ENCODE measurements around the gene STXBP1. TPM values are rescaled to one million over a fixed set of nuclear protein-coding genes. Genes with fewer than 3 reads are reported as not detected.

Gene STXBP1
- total and polyA plus RNA-seq, 2 experiments from 2014 or later, result 27.0 to 95.5 TPM

DNA sequence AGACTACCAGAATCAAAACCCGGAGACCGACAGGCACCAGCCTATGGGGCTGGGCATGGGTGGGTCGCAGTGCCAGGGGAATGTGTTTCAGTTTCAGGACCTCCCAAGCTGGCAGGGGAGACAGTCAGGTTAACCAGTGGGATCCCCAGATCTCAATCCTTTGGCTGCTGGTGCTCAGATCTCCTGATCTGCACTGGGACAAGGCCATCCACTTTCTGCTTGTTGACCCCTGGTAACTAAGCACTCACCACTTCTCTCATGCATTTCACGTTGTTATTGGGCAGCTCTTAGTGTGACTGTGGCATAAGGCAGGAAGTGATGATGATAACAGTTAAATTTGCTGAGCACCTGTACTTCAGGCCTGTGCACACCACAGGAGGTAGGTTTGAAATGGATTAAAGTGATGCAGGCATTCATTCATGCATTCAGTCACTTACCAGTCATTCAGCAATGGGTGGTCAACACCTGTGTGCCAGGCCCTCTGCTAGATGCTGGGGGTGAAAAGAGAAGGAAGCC lies 42.1 kb upstream of the STXBP1 start:
- Histone ChIP-seq H3K27ac (no peak overlapping the region), H3K27me3 (no peaks in the 10 kb centered on the region), H3K4me1 (ENCODE audit: low read depth) (peaks cover 28% of the 10 kb centered on the region), H3K36me3 (no peaks in the 10 kb centered on the region), H3K4me3 (peak overlapping the region; percentile 95), H3K9me3 (ENCODE audit: low read depth) (no peaks in the 10 kb centered on the region)
- DNase-seq (ENCODE audit: low read depth in 1 of 2, low spot score in 1 of 2), result no peak
- TF ChIP-seq, protein P1, sequence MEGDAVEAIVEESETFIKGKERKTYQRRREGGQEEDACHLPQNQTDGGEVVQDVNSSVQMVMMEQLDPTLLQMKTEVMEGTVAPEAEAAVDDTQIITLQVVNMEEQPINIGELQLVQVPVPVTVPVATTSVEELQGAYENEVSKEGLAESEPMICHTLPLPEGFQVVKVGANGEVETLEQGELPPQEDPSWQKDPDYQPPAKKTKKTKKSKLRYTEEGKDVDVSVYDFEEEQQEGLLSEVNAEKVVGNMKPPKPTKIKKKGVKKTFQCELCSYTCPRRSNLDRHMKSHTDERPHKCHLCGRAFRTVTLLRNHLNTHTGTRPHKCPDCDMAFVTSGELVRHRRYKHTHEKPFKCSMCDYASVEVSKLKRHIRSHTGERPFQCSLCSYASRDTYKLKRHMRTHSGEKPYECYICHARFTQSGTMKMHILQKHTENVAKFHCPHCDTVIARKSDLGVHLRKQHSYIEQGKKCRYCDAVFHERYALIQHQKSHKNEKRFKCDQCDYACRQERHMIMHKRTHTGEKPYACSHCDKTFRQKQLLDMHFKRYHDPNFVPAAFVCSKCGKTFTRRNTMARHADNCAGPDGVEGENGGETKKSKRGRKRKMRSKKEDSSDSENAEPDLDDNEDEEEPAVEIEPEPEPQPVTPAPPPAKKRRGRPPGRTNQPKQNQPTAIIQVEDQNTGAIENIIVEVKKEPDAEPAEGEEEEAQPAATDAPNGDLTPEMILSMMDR (IDR thresholded peaks at IDR 0.05; ENCODE audit: low read depth, low read length), result no peak

- Histone ChIP-seq H3K4me1 (ENCODE audit: low read depth) (peaks cover 28% of the 10 kb centered on the region), H3K36me3 (no peaks in the 10 kb centered on the region), H3K9me3 (ENCODE audit: low read depth) (no peaks in the 10 kb centered on the region), H3K4me3 (no peak overlapping the region), H3K27ac (no peak overlapping the region), H3K27me3 (no peaks in the 10 kb centered on the region)
- DNase-seq (ENCODE audit: low read depth in 1 of 2, low spot score in 1 of 2), result no peak
- TF ChIP-seq, protein P1 (IDR thresholded peaks at IDR 0.05; ENCODE audit: low read depth, low read length), result no peak
Measured at GRCh38 chr9:127570533-127571111, 41.5 kb upstream of the STXBP1 start.

GRCh38 chr9:127571971-127572370 lies 40.1 kb upstream of the STXBP1 start:
- TF ChIP-seq, protein P1 (IDR thresholded peaks at IDR 0.05; ENCODE audit: low read depth, low read length), result no peak
- no peak for DNase-seq (ENCODE audit: low read depth in 1 of 2, low spot score in 1 of 2)
- Histone ChIP-seq H3K27me3 (no peaks in the 10 kb centered on the region), H3K9me3 (ENCODE audit: low read depth) (no peaks in the 10 kb centered on the region), H3K36me3 (no peaks in the 10 kb centered on the region), H3K4me1 (ENCODE audit: low read depth) (peaks cover 18% of the 10 kb centered on the region), H3K4me3 (no peak overlapping the region), H3K27ac (no peak overlapping the region)

GRCh38 chr9:127572961-127573721 lies 38.9 kb upstream of the STXBP1 start:
- H3K27me3 ChIP-seq, result no peaks in the 10 kb centered on the region
- peak in 1 of 2 donors; percentile 82 for DNase-seq (ENCODE audit: low read depth in 1 of 2, low spot score in 1 of 2)
- peaks cover 7% of the 10 kb centered on the region for H3K4me1 ChIP-seq (ENCODE audit: low read depth)
- TF ChIP-seq, protein P1 (IDR thresholded peaks at IDR 0.05; ENCODE audit: low read depth, low read length), result no peak
- H3K27ac ChIP-seq, result no peak overlapping the region
- H3K9me3 ChIP-seq (ENCODE audit: low read depth), result no peaks in the 10 kb centered on the region
- no peak overlapping the region for H3K4me3 ChIP-seq
- no peaks in the 10 kb centered on the region for H3K36me3 ChIP-seq

GRCh38 chr9:127574072-127574993 lies 37.7 kb upstream of the STXBP1 start:
- TF ChIP-seq, protein P1 (IDR thresholded peaks at IDR 0.05; ENCODE audit: low read depth, low read length), result no peak

More at GRCh38 chr9:127574072-127574993, 37.7 kb upstream of the STXBP1 start:
- Histone ChIP-seq H3K9me3 (ENCODE audit: low read depth) (no peaks in the 10 kb centered on the region), H3K36me3 (no peaks in the 10 kb centered on the region), H3K27ac (no peak overlapping the region), H3K4me3 (no peak overlapping the region), H3K4me1 (ENCODE audit: low read depth) (peaks cover 6% of the 10 kb centered on the region), H3K27me3 (no peaks in the 10 kb centered on the region)
- DNase-seq (ENCODE audit: low read depth in 1 of 2, low spot score in 1 of 2), result peak in 1 of 2 donors; percentile 38
